HG03439 (cell line): ENCODE results near the gene NOTCH1.

Experiments used
- ATAC-seq: cut with Tn5 transposase; IDR thresholded peaks from one replicate; pipeline ENCODE4 v1.9.1; 2021; ENCODE audit warnings: mild to moderate bottlenecking, moderate library complexity; ENCODE audit not compliant: unreplicated experiment

Gene NOTCH1

GRCh38 chr9:136471802-136472487, 73.9 kb downstream of the NOTCH1 start:
- ATAC-seq = no peak

- no peak for ATAC-seq
Observed at GRCh38 chr9:136470792-136471469, 74.9 kb downstream of the NOTCH1 start.

- no peak for ATAC-seq
Observed at GRCh38 chr9:136470356-136470755, 75.5 kb downstream of the NOTCH1 start.

GRCh38 chr9:136467766-136468165, 78.1 kb downstream of the NOTCH1 start:
- no peak for ATAC-seq

- ATAC-seq = no peak
Observed at GRCh38 chr9:136466155-136466541, 79.7 kb downstream of the NOTCH1 start.

GRCh38 chr9:136465500-136466154, 80.2 kb downstream of the NOTCH1 start:
- ATAC-seq = no peak

- no peak for ATAC-seq
Observed at GRCh38 chr9:136464241-136464640, 81.6 kb downstream of the NOTCH1 start.

GRCh38 chr9:136463578-136463977, 82.3 kb downstream of the NOTCH1 start:
- no peak for ATAC-seq

- no peak for ATAC-seq
Observed at GRCh38 chr9:136462664-136463063, 83.2 kb downstream of the NOTCH1 start.

GRCh38 chr9:136460772-136461325, 85.0 kb downstream of the NOTCH1 start:
- no peak for ATAC-seq

- ATAC-seq = no peak
Observed at GRCh38 chr9:136459425-136459824, 86.4 kb downstream of the NOTCH1 start.

- no peak for ATAC-seq
Observed at GRCh38 chr9:136457326-136457725, 88.5 kb downstream of the NOTCH1 start.

GRCh38 chr9:136456258-136456657, 89.6 kb downstream of the NOTCH1 start:
- no peak for ATAC-seq

GRCh38 chr9:136455043-136456002, 90.5 kb downstream of the NOTCH1 start:
- no peak for ATAC-seq

GRCh38 chr9:136454026-136454796, 91.6 kb downstream of the NOTCH1 start:
- no peak for ATAC-seq

GRCh38 chr9:136453326-136453725, 92.5 kb downstream of the NOTCH1 start:
- ATAC-seq = no peak

- no peak for ATAC-seq
Observed at GRCh38 chr9:136451221-136451877, 94.5 kb downstream of the NOTCH1 start.

- no peak for ATAC-seq
Observed at GRCh38 chr9:136448655-136449054, 97.2 kb downstream of the NOTCH1 start.

- ATAC-seq = no peak
Observed at GRCh38 chr9:136447173-136447778, 98.6 kb downstream of the NOTCH1 start.
